Stimulated activated CD4-positive, alpha-beta T cell treated with anti-CD3 and anti-CD28 coated beads, Interleukin-2, amount 100 ng/mL, for 4 hours (primary cell): Measurements from ENCODE around the gene DPF3.
"Not testable (repeated sequence)": the region's sequence is repeated elsewhere in the genome, so short reads cannot be mapped to it uniquely, and the experiment has no call there.

Source experiments
- DNase-seq: peaks from one replicate; pipeline ENCODE4 v3.0.0-alpha.2; 2020; ENCODE audit warnings: low read depth

DPF3 gene

DNA sequence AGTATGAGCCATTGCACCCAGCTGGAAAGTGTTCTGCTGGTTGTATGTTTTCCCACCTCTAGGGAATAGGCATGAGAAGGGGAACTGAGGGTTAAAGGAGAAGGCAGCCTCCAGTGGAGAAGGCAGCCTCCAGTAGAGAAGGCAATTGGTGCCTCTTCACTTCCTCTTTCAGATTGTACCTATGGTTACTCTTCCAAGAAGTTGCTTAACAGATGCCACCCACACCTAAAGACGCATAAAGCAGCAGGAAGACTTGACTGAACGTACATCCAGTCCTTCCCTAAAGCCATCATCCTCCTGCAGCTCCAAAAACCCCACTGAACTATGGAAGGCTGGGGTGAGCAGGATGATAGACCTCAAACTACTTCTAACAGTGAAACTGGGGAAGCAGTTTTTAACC is 13.1 kb downstream of the DPF3 start:
- no peak for DNase-seq

DNA sequence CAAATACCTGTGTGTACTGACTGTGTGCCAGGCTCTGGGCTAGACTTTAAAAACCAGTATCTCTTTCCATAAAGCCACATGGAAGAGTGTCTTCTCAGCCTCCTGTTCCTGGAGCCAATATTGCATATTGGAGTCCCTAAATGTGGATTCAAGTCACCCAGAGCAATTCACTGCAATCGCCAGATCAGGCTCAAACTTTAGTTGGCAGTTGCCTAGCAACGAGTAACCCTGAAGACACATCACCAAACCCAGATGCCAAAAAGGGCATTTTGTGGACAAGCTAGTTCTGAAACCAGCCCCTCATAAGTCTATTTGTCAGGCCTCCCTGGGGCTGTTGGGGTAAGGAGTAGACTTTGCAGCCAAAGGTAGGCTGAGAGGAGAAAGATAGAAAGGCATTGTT is 13.7 kb downstream of the DPF3 start:
- DNase-seq, result no peak

DNA sequence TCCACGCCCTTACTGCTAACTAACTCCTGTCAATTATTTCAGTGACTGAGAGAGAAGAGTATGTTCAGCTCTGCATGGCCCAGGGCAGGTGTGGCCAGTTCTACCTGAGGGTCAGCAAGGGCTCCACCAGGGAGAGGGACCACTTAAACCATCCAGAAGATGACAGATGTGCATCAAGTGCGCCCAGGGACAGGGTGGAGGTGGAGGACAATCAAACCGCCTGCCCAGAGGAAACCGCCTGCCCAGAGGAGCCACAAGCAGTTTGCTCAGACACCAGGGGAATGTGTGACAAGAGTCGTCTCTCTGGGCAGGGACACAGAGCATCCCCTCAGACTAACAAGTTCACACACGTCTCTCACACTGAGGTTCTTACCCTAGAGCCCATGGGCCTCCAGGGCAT is 14.5 kb downstream of the DPF3 start:
- no peak for DNase-seq

DNA sequence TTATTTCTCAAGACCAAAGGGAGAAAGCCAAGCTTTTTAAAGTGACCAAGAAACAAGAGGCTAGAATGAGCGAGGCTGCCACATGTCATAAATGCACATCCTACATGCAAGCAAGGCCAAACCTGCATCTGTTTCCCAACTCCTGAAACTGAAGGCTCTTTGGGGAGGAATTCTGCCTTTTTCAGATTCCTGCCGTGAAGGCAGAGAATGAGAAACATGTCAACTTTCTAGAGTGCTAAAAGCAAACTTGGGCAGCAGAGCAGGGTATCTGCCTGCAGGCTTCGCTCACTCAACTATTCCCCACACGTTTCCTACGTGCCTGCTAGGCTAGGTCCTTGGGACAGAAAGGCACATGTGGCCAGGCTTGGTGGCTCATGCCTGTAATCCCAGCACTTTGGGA is 15.2 kb downstream of the DPF3 start:
- DNase-seq, result no peak

DNA sequence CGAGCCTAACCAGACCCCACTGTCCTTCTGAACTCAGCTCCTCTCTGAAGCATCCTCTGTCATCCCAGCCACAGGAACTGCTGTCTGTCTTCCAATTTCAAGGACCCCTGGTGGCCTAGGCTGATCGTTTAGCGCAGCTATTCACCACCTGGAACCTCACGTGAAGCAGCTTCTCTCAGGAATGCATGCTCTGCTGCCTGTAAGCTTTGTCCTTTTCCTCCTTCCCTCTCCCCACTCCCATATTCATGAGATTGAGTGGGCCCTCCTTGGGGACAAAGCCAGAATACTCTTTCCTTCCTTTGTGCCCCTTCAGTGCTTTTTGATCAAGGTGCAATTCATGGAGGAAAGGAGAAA is 17.2 kb downstream of the DPF3 start:
- DNase-seq, result no peak

DNA sequence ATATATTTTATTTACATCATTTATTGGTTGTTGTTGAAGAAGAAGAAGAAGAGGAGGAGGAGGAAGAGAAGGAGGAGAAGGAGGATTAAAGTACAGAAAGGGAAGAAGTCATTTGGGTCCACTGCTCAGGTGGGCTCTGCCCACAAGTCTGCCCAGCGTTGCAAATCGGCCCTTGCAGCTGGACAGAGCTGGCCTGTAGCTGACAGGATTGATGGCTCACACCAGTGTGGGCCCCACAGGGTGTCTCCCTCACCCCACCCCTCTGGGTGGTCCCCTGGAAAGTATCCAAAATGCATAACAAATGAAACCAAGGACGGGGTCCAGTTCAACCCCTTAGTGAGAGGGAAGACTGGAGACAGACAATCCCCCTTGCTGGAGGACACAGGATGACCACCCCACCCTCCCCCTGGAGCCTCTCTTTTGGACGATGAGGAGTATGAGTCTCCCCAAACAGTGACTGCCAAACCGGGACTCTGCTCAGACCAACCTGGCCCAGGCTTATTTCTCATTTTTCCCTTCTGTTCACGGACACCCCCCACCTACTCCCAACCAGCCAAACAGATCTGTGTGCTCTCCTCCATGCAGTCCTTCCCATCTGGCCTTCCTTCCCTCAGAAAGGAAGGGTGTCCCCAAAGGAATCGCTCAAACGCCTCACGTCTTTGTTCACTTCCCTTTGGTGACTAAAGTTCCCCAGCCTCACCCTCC is 17.7 kb downstream of the DPF3 start:
- no peak for DNase-seq

DNA sequence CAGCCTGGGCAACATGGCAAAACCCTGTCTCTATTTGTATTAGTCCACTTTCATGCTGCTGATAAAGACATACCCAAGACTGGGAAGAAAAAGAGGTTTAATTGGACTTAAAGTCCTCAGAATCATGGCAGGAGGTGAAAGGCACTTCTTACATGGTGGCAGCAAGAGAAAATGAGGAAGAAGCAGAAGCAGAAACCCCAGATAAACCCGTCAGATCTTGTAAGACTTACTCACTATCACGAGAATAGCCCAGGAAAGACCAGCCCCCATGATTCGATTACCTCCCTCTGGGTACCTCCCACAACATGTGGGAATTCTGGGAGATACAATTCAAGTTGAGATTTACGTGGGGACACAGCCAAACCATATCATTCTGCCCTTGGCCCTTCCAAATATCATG is 23.0 kb downstream of the DPF3 start:
- not testable (repeated sequence) for DNase-seq

DNA sequence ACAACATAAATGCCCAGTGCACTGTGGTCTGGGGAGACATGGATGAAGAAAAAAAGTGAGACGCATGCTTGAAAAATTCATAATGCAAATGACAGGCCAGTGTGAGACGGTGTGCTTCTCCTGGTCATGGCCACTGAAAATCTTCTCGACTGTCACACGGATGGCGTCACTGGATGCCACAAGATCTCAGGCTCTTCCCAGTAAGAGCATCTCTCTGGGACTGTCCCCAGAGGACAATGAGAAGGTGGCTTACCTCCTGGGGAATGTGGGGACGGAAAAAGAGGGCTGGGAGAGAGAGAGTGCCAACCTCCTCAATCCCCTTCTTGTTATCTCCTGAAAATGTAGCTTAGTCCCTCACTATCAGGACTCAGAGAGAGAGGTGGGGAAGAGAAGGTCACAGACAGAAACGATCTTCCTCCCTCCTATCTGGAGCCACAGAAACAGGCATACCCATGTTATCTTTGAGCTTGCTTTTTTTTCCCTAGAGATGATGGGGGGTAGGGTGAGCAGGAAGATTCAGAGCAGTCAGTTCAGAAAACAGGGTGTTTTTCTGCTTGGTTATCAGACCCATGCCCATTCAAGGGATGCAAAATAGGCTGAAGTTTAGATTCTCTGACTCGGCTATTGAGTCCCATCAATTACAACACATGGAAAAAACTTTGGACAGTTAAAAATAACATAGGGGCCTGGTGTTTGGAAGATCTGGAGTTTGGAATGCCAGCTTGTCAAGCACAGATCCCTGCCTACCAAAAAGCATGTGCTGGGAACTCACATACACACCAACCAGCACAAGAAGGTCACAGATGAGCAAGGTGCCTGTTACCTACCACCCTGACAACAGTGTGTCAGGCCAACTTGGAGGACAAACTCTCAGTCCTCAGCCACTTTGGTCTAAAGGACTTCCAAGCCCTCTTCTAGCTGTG is 24.2 kb downstream of the DPF3 start:
- DNase-seq, result no peak

DNA sequence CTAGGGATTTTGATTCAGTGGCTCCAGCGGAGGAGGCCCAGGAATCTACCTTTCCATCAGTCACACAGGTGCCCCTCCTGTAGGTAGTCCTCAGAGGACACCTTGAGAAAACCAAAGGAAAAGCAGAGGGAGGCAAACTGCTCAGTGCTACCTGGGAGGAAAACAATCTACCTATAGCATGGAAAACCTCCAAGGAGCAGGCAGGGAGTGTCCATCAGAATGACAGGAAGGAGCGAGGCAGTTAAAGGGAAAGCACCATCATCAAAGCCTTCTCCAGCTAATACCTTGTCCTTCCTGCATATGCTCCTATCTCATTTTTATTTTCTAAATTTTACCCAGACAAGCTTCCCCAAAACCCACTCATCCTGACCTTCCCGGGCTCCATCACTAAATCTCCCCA is 25.4 kb downstream of the DPF3 start:
- DNase-seq, result no peak

DNA sequence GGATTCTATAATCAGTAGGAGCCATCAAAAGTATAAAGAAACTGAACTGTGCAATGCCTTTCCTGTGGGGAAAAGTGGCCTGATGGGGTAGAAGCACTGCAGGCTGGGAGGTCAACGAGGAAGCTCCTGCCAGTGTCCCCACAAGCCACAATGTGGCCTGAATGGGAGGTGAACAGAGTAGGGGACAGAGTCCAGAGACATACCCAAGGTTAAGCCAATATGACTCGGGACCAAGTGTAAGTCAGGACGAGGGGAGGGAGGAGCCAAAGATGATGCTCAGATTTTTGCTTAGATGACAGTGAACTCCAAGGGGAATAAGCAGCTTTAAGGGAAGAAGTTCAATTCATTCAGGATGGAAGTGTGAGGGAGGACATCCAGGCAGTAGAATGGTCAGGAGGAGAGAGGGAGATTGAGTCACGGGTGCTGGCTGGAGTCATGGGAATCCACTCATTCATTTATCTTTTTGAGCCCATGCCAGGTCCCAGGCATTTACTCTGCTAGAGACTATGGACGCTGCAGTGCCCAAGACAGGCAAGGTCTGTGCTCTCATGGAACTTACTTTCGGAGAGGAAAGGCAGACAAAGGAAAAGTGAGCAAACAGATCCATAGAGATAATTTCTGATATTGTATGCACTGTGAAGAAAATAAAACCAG is 29.1 kb downstream of the DPF3 start:
- DNase-seq, result no peak

DNA sequence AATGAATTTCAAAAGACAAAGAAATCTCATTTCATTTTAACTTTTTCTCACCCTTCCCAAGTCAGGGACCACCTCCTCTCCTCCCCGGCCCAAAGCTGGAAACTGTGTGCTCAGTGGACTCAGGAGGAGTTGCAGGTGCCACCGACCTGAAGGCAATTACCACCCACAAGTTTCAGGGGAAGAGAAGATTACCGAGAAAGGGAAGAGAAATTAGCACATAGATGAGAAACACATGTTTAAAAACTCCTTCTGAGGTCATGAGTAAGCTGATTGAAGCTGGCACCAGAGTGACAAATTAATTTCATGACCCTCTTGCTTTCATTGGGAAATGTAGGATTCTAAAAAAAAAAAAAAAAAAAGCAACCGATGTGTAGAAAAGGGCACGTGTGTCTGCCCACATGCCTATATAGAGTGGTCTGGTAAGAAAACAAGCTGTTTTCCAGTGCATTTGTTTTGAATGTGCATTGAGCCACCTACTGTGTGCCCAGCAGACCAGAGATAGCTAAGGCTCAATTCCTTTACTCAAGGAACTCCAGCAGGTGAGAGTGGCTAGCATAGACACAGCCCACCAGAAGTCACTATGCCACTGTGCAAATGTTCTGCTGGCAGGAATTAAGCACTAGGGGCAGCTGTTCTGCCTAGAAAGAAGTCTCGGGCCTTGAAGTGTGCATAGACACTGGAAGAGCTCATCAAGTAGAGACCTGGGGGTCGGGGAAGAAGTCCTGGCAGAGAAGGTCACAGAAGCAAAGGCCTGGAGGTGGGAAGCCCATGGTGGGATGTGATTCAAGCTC is 30.5 kb downstream of the DPF3 start:
- DNase-seq, result no peak

DNA sequence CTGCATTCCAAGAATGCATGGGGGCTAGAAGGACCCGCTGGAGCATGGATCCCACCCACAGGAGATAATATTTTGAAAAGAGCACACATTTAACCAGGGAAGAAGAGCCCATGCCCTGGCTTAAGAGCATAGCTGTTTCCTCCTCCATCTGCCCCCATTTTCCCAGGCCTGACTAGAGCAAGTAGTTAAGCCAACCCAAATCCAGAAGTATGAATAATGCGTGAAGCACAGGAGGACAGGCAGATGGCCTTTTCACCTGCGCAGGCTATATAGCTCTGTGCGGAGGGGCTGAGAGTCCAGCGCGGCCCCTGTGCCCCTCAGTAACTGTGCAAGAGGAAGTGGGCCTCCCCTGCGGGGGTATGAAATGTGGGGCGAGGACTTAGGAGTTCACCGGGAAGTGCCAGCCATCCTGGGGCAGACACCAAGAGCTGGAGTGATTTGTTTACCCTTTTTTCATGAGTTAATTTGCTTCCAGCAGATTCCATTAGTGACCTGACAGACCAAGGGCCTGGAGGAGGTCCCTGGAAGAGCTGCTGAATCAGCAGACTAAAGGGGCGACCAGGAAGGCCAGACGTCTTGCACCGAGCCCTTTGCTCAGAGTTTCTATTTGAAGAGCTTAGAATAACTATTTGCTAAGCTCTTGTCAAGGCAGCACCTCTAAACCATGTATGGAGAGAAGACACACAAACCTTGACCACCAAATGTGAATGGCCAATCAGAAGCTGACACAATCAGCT is 37.2 kb downstream of the DPF3 start:
- no peak for DNase-seq

DNA sequence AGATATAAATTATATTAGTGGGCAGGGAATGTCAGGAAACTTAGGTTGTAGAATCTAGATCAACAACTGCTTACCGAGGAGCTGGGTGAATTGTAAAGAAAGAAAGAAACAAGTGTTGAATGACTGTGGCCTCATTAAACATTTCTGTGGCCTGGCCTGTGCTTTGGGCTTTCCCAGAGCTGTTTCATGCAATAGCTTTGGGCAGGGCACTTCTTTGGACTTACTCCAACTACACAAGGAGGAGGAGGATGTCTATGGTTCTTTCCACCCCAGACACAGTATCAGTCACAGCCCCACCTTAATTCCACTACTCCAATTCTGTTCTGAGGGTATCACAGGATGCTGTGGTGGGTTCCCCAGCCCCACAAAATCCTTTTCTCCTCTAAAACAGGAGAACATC is 38.0 kb downstream of the DPF3 start:
- DNase-seq, result no peak

DNA sequence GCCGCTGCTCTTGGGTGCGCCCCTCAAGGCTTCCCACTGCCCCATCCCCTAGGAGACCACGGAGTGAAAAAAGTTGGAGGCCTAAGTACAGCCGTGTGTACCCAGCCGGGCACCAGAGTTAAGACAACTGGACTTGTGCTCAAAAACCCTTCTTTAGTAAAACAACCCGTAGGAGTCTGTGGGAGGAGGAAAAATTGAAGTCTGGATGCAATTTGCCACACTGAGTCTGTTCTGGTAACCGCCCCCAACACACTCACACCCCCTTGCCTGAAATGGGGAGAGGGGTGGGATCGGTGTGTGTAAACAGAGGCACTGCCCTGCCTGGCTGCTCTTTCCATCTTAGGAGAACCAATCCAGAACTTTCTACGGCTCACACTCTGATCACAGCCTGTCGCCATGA is 41.7 kb downstream of the DPF3 start:
- no peak for DNase-seq

DNA sequence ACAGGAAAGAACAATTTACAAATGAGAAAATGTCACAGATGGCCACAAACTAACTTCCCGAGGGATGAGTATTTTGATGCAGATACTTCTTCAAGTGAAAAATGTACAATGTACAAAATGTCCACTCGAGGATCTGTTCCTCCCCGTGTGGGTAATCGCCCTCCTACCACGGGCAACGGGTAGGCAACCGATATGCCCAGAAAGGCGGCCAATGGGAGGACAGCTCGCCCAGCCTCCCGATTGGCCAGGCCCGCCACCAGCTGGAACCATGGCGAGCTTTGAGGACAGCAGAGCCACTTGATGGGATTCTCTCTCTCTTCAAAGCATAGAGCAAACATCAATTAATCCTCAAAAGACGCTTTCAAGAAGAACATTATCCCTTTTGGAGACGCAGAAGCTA is 42.3 kb downstream of the DPF3 start:
- no peak for DNase-seq

DNA sequence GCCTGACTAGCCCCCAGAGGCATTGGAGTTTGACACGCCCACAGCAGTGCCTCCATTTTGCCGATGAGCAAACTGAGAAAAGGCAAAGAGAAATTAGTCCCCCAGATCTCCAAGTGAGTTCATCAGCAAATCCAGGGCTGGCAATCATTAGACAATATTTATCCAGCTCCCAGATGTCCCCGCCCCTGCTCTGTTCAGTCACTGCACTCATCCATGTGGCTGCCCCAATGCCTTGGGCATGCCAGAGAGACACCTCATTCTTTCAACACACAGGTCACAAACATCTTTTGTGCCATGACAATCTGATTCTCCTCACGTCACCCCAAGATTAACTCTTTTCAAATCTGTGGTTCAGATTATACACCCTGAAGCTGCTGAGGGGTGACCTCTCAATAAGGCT is 43.5 kb downstream of the DPF3 start:
- no peak for DNase-seq

DNA sequence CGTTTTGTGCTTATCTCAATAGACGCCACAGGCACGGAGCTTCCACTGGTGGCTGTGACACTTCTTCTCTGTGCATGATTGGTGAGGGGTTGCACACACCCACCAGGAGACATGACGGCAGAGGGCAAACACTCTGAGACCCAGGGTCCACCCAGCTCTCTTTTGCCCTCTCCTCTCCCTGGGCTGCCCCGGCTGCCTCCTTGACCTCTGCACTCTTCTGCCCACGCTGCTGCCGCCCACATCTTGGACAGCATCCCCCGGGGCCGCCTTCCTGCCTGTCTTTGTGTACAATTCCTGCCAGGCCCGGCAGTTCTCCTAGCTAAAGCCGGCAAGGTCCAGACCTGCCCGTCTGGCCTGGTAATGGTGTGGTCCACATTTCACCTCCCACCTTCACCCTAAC is 44.7 kb downstream of the DPF3 start:
- DNase-seq, result no peak

DNA sequence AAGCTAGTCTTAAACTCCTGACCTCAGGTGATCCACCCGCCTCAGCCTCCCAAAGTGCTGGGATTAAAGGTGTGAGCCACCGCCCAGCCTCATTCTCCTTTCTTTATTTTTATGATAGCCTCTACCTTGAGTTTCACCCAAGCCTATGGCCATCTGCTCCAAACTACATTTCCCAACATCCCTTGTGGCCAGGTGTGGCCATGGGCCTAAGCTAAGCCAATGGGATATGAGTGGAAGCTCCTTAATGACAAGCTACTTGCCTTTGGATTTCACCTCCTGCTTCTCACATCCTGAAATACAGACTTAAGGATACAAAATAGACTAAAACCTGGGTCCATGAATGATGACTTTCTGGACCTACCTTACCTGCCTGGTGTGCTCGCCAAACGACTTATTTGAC is 46.2 kb downstream of the DPF3 start:
- no peak for DNase-seq

DNA sequence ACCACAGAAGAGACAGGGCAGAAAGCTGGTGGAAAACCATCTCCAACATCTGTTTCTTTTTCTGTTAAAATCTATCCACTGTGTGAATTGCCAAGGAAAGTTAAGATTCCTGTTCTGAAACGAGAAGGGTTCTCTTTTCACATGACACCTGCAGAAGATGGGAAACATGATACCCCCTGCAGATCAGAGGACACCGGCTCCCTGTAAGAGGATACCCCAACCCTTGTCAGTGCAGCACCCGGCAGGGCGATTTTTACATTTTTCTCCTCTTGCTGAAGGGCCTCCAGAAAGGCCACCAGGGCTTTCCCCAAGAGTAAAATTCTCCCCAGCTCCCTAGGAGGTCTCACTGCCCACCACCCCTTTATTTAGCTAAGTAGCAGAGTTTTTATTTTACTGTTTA is 48.2 kb downstream of the DPF3 start:
- no peak for DNase-seq

DNA sequence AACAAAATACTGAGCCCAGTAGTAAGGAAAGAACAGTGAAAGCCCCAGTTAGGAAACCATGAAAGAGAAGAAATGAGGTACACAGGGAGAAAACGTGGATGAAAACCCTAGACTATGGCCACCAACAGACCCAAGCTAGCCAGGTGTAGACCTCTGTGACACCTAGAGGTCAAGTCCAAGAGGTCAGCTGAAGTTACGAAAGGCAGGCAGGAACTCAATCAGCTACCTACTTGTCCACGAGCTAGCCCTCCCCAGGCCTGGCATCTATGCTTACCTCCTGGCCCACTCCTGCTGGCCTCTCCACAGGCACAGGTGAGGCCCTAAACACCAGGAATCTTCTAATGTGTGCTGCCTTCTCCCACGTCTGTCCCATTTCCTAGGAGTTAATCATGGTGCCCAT is 48.7 kb downstream of the DPF3 start:
- DNase-seq, result no peak

DNA sequence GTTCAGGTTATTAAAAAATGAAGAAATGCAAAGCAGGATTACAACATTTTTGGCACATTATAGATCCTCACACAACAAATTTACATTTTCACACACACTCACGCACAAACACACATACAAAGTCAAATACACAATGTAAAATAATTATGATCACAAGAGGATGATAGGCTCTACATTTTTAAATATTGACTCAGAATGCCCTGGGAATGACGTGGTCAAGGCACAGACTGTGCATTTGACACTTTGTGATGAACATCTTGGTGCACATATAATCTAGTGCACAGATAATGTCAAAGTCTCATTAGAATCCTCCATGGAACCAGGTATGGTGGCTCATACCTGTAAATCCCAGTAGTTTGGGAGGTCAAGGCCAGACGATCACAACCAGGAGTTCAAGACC is 49.4 kb downstream of the DPF3 start:
- no peak for DNase-seq
